GM19351 (cell line): Measurements from ENCODE around the gene NHS.
A peak's percentile ranks its signal among the peaks of the same experiment; 100 is the strongest.

ENCODE experiments used
- ATAC-seq: cut with Tn5 transposase; IDR thresholded peaks from one replicate; pipeline ENCODE4 v1.9.1; 2021; ENCODE audit warnings: mild to moderate bottlenecking, moderate library complexity; ENCODE audit not compliant: unreplicated experiment

The NHS gene

GRCh38 chrX:17662391-17662790 is 287.4 kb downstream of the NHS start:
- no peak for ATAC-seq

GRCh38 chrX:17668929-17669328 is 293.9 kb downstream of the NHS start:
- no peak for ATAC-seq

- no peak for ATAC-seq
Observed at GRCh38 chrX:17669458-17669857, 294.5 kb downstream of the NHS start.

DNA sequence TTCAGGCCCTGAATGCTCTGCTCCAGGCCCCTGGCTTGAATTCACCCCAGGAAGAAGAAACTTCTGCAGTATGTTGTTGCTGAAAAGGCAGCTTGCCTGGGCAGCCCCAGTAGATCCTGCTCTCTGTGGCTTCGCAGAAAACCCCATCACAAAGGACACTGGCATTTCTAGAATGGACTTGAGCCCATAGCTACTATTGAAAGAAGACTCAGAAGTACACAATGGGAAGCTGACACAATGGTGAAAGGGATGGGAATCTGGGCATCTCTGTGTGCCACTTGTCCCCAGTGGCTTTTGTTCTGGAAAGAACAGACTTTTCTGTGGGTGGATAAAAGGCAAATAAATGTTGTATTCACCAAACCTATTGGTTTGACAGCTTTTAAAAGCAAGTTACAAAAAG is 294.9 kb downstream of the NHS start:
- ATAC-seq: no peak

GRCh38 chrX:17670874-17671273 is 295.9 kb downstream of the NHS start:
- ATAC-seq: no peak

- ATAC-seq: no peak
Observed at GRCh38 chrX:17674601-17675000, 299.6 kb downstream of the NHS start.

DNA sequence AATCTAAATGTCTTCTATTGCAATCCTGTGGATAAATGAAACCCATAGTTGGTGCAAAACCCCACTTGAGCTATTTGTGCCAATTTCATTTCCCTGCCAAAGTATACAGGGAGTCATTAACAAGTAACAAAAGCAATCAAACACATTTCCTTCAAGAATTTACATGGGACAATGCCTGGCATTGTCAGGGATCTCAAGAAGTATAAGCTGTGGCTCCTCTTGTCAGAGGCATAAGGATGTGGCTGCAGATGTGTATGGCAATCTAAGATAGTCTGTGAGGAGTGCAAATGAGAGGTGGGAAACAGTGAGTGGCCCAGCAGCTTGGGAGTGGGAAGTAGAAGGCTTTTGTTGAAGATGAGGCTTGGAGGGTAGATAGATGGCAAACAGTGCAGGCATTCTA is 304.3 kb downstream of the NHS start:
- no peak for ATAC-seq

- no peak for ATAC-seq
Observed at GRCh38 chrX:17679820-17680219, 304.8 kb downstream of the NHS start.

- no peak for ATAC-seq
Observed at GRCh38 chrX:17680732-17681413, 305.9 kb downstream of the NHS start.

- no peak for ATAC-seq
Observed at GRCh38 chrX:17682259-17682658, 307.3 kb downstream of the NHS start.

DNA sequence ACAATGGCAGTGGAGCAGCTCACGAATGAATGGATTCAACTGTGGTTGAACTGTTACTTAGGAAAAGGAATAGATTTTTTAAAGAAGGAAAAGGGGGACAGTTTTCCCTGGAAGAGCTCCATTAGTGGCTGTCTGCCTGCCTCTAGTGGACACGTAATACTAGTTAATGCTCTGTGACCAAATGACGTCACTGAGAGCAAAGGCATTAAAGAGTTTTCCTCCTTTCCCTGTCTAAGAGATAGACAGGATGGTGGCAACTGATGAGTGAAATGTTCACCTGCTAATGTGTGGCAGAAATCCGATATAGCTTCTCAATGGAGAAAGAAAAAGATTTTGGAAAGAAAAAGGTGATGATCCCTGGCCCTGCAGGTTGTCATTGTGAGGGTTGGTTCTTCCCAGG is 310.0 kb downstream of the NHS start:
- ATAC-seq: no peak

GRCh38 chrX:17687648-17688047 is 312.6 kb downstream of the NHS start:
- ATAC-seq: no peak

- ATAC-seq: peak; percentile 71
Observed at GRCh38 chrX:17689971-17690409, 315.0 kb downstream of the NHS start.

DNA sequence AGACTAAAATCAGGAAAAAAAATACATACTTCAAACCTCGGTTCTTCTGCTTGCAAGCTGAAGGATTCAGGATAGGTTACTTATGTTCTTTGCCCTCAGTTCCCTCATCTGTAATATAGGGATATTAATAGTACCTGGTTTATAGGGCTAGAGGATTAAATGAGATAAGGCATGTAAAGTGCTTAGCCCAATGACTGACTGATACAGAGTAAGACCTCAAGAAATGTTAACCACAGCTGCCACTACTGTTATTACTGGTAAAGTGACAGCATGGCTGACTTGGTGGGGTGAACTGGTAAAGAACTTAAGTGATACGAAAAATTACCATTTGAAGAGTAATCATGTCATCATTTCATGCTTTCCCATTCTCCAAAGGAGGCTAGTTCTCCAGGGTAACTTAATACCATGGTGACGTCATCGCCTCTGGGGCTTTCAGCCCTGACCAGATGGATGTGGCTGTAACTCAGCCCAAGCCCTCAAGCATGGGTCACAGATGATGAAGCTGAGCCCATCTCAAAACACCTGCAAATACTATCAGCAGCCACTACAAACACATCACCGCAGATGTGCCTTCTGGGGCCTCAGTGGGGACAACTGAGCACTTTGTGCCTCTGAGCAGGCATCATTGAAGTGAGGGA is 317.8 kb downstream of the NHS start:
- peak; percentile 69 for ATAC-seq

DNA sequence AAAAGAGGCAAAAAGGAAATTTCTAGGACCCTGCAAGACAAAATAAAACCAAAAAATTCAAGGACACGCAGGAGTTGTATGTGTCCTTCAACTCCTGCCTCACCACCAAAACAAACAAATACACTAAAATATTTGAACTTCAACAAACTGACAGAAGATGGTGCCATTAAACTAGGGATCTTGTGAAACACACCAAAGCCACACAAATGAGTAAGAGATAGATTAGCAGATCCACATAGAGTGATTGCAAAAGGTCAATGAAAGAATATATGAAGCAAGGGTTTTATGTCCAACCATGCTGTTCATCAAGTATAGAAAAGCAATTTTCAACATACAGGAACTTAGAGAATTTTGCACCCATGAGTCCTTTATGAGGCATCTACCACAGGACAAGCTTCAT is 322.2 kb downstream of the NHS start:
- no peak for ATAC-seq

DNA sequence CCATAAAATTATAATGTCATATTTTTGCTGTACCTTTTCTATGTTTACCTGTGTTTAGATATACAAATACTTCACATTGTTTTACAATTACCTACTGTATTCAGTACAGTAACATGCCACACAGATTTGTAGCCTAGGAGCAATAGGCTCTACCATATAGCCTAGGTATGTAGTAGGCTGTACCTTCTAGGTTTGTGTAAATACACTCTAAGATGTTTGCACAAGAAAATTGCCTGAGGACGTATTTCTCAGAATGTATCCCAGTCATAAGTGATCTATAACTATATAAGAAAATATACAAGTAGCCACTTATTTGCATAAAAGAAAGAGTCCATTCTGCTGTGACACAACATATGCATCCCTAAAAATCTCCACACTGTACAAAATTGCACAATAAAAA is 326.0 kb downstream of the NHS start:
- ATAC-seq: no peak

DNA sequence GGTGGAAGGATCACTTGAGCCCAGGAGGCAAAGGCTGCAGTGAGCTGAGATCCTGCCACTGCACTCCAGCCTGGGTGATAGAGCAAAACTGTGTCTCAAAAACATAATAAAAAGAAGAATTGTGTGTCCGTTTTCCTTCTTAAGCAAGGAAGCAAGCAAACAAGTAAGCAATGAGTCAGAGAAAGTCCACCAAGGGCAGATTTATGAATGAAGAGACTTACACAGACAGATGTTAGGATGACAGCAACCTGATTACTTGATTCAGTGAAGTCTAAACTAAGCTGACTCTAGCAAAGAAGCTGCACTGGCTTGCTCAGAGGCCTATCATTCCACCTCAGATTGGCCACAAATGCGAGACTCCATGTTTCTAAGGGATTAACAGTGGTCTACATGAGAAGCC is 328.2 kb downstream of the NHS start:
- ATAC-seq: no peak

- no peak for ATAC-seq
Observed at GRCh38 chrX:17705211-17705610, 330.2 kb downstream of the NHS start.

DNA sequence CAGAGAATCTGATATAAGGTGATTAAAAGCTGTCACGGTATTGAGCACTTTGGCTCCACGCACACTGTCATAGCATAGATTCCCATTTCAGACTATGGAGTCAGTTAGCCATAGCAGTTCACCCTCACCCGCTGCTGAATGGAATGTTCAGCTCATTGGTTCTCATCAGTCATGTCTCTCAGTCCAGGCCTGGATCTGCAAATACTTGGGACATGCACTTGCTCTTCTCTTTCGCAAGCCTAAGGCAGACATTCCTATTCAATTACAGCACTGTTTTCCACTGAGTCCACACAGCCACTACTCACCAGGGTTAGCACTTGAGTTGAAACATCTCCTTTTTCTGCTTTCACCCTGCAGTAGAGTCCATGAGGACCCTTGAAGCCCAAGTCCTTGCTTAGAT is 331.7 kb downstream of the NHS start:
- no peak for ATAC-seq

GRCh38 chrX:17707731-17708130 is 332.7 kb downstream of the NHS start:
- no peak for ATAC-seq

DNA sequence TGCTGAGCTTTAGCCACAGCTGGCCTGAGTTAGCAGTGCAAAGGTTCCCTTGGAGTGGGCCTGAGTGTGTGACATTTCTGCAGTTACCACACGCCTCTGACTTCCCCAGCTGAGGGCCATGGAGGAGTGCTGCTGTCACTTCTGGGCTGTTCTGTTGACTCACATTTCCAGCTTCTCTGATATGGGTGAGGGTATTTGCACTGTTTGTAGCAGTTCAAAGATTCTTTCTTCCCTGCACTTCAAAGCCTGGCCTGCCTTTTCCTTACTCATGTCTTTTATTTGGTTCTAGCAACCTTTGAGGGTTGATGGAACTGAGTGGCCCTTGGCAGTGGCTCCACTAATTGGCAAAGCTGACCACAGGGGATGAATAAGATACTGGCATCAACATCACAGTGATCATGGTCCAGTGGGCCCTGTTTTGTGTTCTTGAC is 335.9 kb downstream of the NHS start:
- ATAC-seq: no peak

DNA sequence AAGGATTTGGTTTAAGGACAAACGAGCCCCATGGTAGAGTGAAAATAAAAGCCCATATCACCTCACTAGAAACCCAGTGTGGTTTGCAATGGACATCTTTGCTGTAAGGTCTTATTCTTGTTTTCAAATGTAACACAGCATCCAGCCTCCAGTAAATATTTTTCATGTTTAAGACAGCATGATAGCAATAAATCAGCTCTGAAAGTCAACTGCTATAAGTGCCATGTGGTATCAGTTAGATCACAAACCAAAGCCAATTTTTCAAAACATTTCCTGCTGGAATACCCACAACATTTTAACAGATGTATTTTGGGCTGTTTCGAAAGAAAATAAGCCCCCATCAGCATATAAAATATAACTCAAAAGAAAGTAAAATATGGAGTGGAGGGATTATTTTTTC is 338.3 kb downstream of the NHS start:
- no peak for ATAC-seq

- no peak for ATAC-seq
Observed at GRCh38 chrX:17718649-17719165, 343.7 kb downstream of the NHS start.
